ENCODE results near the gene CEP126. TPM values are rescaled to one million over a fixed set of nuclear protein-coding genes. Genes with fewer than 3 reads are reported as not detected.

The CEP126 gene
- total and polyA plus RNA-seq, 2 donors: 3.2 to 8.2 TPM

DNA sequence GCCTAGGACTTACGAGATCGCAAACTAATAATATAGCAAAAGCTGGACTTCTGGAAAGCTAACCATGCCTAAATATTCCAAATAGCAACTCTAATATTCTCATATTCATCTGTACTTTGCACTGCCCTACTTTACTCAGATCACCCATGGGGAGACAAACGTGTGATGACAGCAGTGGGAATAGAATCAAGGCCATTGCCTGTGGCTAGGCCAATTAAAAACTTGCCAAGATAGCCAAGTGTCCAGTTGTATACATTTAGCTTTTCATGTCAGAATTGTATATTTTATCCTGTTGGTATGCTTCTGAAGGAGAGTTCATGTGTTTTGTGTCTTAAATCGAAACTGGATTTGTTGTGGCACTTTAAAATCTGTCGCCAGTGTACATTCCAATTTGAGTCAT is 1.2 kb upstream of the CEP126 start:
- DNase-seq (ENCODE audit: extremely low spot score): no peak
- no peak overlapping the region for H3K4me3 ChIP-seq (ENCODE audit: low read depth, low read length)
- no peaks in the 10 kb centered on the region for H3K4me1 ChIP-seq (ENCODE audit: insufficient read depth)
- no peak overlapping the region for H3K27ac ChIP-seq (ENCODE audit: low read depth)
- H3K36me3 ChIP-seq (ENCODE audit: insufficient read depth): no peaks in the 10 kb centered on the region
- 58% methylated on average over 5 of the region's 5 CpGs for WGBS

DNA sequence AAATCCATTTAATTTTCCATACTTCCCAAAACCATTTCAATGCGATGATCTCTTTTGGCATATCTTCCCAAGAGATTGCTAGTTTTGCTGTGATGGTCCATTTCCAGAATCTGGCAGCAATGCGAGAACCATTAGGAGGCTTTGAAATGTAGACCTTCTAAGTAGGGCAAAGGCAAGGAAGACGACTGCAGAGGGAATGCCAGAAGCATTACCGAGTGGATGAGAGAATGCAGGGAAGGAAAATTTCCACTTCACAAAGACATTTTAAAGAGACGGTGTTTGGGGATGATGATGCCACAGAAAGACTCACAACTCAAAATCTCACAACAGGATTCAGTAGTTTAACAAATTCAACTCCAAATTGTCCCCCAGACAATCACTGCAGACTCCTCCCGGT is 471 bp upstream of the CEP126 start:
- 2% methylated on average over 6 of the region's 6 CpGs for WGBS
- DNase-seq (ENCODE audit: extremely low spot score): no peak

DNA sequence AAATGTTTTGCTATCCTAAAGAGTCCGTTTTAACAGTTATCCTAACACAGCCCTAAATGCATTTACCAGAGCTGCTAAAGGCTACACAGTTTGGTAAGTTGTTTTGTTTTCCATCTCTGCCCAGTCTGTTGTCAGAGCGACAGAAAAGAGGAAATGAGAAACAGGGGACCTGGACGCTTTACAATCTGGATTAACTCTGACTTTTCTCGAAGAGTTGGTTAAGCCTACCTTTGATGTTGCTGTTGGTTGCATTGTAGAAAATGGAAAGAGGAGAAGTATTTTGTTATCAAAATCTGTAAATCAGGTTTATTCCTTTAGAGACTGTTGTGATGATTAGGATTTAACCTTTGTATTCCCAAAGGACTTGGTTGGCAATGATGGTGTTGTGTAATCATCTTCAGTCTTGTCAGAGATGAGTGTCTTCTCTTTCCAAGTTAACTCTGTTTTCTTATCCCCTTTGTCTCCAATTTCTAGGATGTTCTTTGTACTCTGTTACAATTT is 1.0 kb downstream of the CEP126 start:
- Histone ChIP-seq H3K27ac (ENCODE audit: low read depth) (peak overlapping the region; percentile 50), H3K4me3 (ENCODE audit: low read depth, low read length) (peak overlapping the region; percentile 59), H3K36me3 (ENCODE audit: insufficient read depth) (no peaks in the 10 kb centered on the region), H3K4me1 (ENCODE audit: insufficient read depth) (no peaks in the 10 kb centered on the region)
- peak; percentile 21 for DNase-seq (ENCODE audit: extremely low spot score)
- WGBS: 7% methylated on average over 4 of the region's 4 CpGs

More for the DNA sequence above, 471 bp upstream of the CEP126 start:
- no peak overlapping the region for H3K27ac ChIP-seq (ENCODE audit: low read depth)
- no peaks in the 10 kb centered on the region for H3K4me1 ChIP-seq (ENCODE audit: insufficient read depth)
- peak overlapping the region; percentile 59 for H3K4me3 ChIP-seq (ENCODE audit: low read depth, low read length)
- no peaks in the 10 kb centered on the region for H3K36me3 ChIP-seq (ENCODE audit: insufficient read depth)

GRCh38 chr11:101916422-101916821 is 1.6 kb downstream of the CEP126 start, which contains the start of gene ANGPTL5:
TSS of gene ANGPTL5 (minus strand) at chr11:101916522. CDS start at chr11:101907909, 8,613 bp downstream.
- H3K4me3 ChIP-seq (ENCODE audit: low read depth, low read length): peak within 1 kb of the TSS; percentile 59
- WGBS: 69% methylated on average over 2 of the region's 2 CpGs
- no peak for DNase-seq (ENCODE audit: extremely low spot score)

GRCh38 chr11:101917226-101917625 is 2.4 kb downstream of the CEP126 start:
- Histone ChIP-seq H3K4me3 (ENCODE audit: low read depth, low read length) (no peak overlapping the region), H3K4me1 (ENCODE audit: insufficient read depth) (no peaks in the 10 kb centered on the region), H3K36me3 (ENCODE audit: insufficient read depth) (no peaks in the 10 kb centered on the region), H3K27ac (ENCODE audit: low read depth) (no peak overlapping the region)
- no peak for DNase-seq (ENCODE audit: extremely low spot score)

More at GRCh38 chr11:101916422-101916821, 1.6 kb downstream of the CEP126 start, which contains the start of gene ANGPTL5:
- no peaks in the 10 kb centered on the region for H3K4me1 ChIP-seq (ENCODE audit: insufficient read depth)
- H3K36me3 ChIP-seq (ENCODE audit: insufficient read depth): no peaks in the 10 kb centered on the region
- peak within 1 kb of the TSS; percentile 94 for H3K27ac ChIP-seq (ENCODE audit: low read depth)

DNA sequence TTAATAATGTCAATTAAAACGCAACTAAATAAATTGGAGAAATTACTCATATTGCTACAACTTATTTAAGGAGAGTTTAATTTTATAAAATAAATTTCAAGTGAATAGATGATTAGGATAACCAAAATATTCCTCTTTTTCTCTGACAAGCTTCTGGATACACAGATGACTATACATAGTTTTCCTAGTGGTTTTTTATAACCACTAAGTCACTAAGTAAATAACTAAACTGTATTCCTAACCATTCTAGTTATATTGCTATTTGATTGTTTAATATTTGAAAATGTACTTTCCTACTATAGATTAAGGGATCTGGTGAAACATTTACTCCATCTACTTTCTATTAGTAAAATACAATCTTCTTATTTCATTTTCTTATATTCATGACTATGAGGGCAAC is 6.2 kb downstream of the CEP126 start:
- Histone ChIP-seq H3K36me3 (ENCODE audit: insufficient read depth) (no peaks in the 10 kb centered on the region), H3K27ac (ENCODE audit: low read depth) (no peak overlapping the region), H3K4me3 (ENCODE audit: low read depth, low read length) (no peak overlapping the region), H3K4me1 (ENCODE audit: insufficient read depth) (no peaks in the 10 kb centered on the region)
- WGBS: 98% methylated on average over 1 of the region's 1 CpG
- DNase-seq (ENCODE audit: extremely low spot score): no peak

- 94% methylated on average over 2 of the region's 2 CpGs for WGBS
- H3K27ac ChIP-seq (ENCODE audit: low read depth): no peak overlapping the region
- H3K4me3 ChIP-seq (ENCODE audit: low read depth, low read length): no peak overlapping the region
- H3K36me3 ChIP-seq (ENCODE audit: insufficient read depth): no peaks in the 10 kb centered on the region
- no peak for DNase-seq (ENCODE audit: extremely low spot score)
- H3K4me1 ChIP-seq (ENCODE audit: insufficient read depth): no peaks in the 10 kb centered on the region
Observed at GRCh38 chr11:101923554-101923953, 8.7 kb downstream of the CEP126 start.

DNA sequence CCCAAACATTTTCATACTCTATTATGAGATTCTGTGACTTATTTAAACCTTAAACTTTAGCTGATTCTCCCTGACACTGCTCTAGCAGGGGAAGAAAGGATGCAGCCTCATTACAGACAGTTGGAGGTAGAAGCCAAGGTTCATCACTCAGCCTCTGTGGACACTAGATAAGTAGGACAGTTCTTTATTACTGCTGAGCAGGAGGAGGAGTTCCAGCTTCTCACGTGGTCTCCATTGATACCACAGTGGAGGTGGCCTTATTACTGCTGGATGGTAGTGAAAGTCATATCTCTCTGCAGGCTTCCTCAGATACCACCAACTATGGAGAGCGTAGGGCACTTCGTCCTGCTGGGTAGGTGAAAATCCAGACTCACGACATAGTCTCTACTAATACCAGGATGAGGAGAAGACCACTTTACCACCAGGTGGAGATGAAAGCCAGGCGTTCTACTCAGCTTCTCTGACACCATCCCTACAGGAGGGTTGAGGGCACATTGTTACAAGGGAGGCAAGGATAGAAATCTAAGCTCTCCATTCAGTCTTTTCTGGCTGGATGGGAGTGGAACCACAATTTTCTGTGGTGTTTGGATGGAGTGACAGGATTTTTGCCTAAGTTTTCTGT is 14.6 kb downstream of the CEP126 start:
- WGBS: 87% methylated on average over 5 of the region's 5 CpGs
- Histone ChIP-seq H3K27ac (ENCODE audit: low read depth) (no peak overlapping the region), H3K4me3 (ENCODE audit: low read depth, low read length) (no peak overlapping the region), H3K36me3 (ENCODE audit: insufficient read depth) (no peaks in the 10 kb centered on the region), H3K4me1 (ENCODE audit: insufficient read depth) (no peaks in the 10 kb centered on the region)
- DNase-seq (ENCODE audit: extremely low spot score): no peak

DNA sequence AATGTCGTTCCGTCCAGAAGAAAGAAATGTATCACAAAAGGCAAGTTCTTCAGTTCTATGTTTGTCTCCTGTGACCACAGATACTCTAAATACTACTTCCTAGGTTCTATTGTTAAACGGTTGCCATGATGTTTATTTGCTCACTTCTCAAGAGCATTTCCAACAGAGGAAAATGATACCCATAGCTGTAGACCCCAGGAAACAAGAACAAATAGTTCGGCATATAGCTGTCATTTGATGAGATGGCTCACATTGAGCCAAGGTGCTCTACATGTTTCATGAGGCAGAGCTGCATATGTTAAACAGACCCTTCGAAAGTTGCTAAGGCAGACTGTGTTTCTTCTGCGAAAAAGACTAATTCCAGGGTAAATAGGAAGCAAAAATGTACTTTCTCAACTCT is 16.9 kb downstream of the CEP126 start:
- DNase-seq (ENCODE audit: extremely low spot score): no peak
- Histone ChIP-seq H3K4me1 (ENCODE audit: insufficient read depth) (no peaks in the 10 kb centered on the region), H3K27ac (ENCODE audit: low read depth) (no peak overlapping the region), H3K36me3 (ENCODE audit: insufficient read depth) (no peaks in the 10 kb centered on the region), H3K4me3 (ENCODE audit: low read depth, low read length) (no peak overlapping the region)
- WGBS: 85% methylated on average over 6 of the region's 6 CpGs

- Histone ChIP-seq H3K4me1 (ENCODE audit: insufficient read depth) (no peaks in the 10 kb centered on the region), H3K27ac (ENCODE audit: low read depth) (no peak overlapping the region), H3K36me3 (ENCODE audit: insufficient read depth) (no peaks in the 10 kb centered on the region), H3K4me3 (ENCODE audit: low read depth, low read length) (no peak overlapping the region)
- DNase-seq (ENCODE audit: extremely low spot score): no peak
- WGBS: 80% methylated on average over 3 of the region's 3 CpGs
Observed at GRCh38 chr11:101940901-101941520, 26.2 kb downstream of the CEP126 start.

- DNase-seq (ENCODE audit: extremely low spot score): no peak
- Histone ChIP-seq H3K4me1 (ENCODE audit: insufficient read depth) (no peaks in the 10 kb centered on the region), H3K4me3 (ENCODE audit: low read depth, low read length) (no peak overlapping the region), H3K36me3 (ENCODE audit: insufficient read depth) (no peaks in the 10 kb centered on the region), H3K27ac (ENCODE audit: low read depth) (no peak overlapping the region)
- 91% methylated on average over 2 of the region's 2 CpGs for WGBS
Observed at GRCh38 chr11:101944923-101945322, 30.1 kb downstream of the CEP126 start.

GRCh38 chr11:101945448-101945847 is 30.6 kb downstream of the CEP126 start:
- no peak overlapping the region for H3K4me3 ChIP-seq (ENCODE audit: low read depth, low read length)
- DNase-seq (ENCODE audit: extremely low spot score): no peak
- H3K4me1 ChIP-seq (ENCODE audit: insufficient read depth): no peaks in the 10 kb centered on the region
- 84% methylated on average over 4 of the region's 4 CpGs for WGBS
- H3K27ac ChIP-seq (ENCODE audit: low read depth): no peak overlapping the region
- no peaks in the 10 kb centered on the region for H3K36me3 ChIP-seq (ENCODE audit: insufficient read depth)

DNA sequence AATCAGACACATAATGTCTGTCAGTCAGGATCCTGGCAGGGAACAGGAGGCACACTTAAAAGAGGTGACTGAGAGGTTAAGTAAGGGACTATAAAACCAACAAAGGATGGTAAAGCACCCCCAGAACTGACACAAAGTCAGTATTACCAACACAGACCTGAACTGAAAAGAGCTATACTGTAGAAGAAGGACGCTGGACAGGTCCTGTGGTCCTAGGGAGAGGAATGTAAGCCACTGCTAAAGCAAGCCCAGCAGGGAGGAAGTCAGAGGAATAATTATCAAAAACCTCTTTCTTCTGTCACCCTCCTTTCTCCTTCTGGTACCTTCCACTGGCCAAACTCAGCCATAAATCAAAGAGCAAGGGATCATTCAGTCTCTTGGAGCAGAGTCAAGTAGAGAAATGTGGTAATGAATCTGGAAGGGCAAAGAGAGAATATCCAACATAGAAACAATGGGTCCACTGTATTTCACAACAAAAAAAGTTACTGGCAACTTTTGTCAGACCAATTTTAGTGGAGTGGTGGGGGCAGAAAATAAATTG is 34.9 kb downstream of the CEP126 start:
- no peak for DNase-seq (ENCODE audit: extremely low spot score)
- Histone ChIP-seq H3K4me3 (ENCODE audit: low read depth, low read length) (no peak overlapping the region), H3K27ac (ENCODE audit: low read depth) (no peak overlapping the region), H3K36me3 (ENCODE audit: insufficient read depth) (no peaks in the 10 kb centered on the region), H3K4me1 (ENCODE audit: insufficient read depth) (no peaks in the 10 kb centered on the region)
- 46% methylated on average over 1 of the region's 1 CpG for WGBS

DNA sequence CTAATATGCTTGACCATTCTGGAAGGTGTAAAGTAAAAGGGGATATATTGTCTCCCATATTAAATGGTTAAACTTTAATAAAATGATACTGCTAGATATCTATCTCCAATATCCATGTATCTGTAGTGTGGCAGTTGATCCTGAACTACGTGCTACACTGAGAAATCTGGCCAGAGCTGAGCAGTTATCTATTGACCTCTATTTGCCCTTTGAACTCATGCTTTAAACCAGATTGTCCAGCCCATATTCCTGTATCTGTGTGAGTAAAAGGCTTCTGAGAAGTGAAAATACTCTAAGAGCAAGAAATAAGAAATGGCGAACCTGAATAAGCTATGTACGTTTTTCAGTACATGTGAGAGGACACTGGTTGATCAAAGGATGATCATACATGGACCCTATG is 40.5 kb downstream of the CEP126 start:
- 84% methylated on average over 3 of the region's 3 CpGs for WGBS
- H3K4me3 ChIP-seq (ENCODE audit: low read depth, low read length): no peak overlapping the region
- DNase-seq (ENCODE audit: extremely low spot score): no peak
- H3K36me3 ChIP-seq (ENCODE audit: insufficient read depth): no peaks in the 10 kb centered on the region
- H3K27ac ChIP-seq (ENCODE audit: low read depth): no peak overlapping the region
- no peaks in the 10 kb centered on the region for H3K4me1 ChIP-seq (ENCODE audit: insufficient read depth)
